HFFc6 (cell line): Measurements from ENCODE around the gene CSF3. TPM values are rescaled to one million over a fixed set of nuclear protein-coding genes. Genes with fewer than 3 reads are reported as not detected.

Experiments
- DNase-seq: peaks from one replicate; pipeline ENCODE4 v3.0.0-alpha.2; 2018
- H3K27ac Mint-ChIP-seq: 2 replicates; pipeline ENCODE4 v1.8.0; 2020; ENCODE audit warnings: mild to moderate bottlenecking, mixed read lengths
- H3K27me3 Mint-ChIP-seq: 2 replicates; pipeline ENCODE4 v1.8.0; 2021; ENCODE audit warnings: mild to moderate bottlenecking, moderate library complexity, mixed read lengths; ENCODE audit not compliant: insufficient read depth
- H3K36me3 Mint-ChIP-seq: 2 replicates; pipeline ENCODE4 v1.8.0; 2021; ENCODE audit warnings: low read depth, mixed read lengths
- H3K4me1 Mint-ChIP-seq: 2 replicates; pipeline ENCODE4 v1.8.0; 2020; ENCODE audit warnings: low read depth, mixed read lengths
- H3K4me3 Mint-ChIP-seq: 2 replicates; pipeline ENCODE4 v1.8.0; 2020; ENCODE audit warnings: mild to moderate bottlenecking, moderate library complexity, mixed read lengths
- H3K9me3 Mint-ChIP-seq: 2 replicates; pipeline ENCODE4 v1.8.0; 2020; ENCODE audit warnings: mild to moderate bottlenecking, mixed read lengths
- CTCF ChIP-seq: fragments of 200-600 bp; sonication (generic); IDR thresholded peaks from 2 replicates; pipeline ENCODE4 v1.5.0; 2021; ENCODE audit warnings: antibody characterized with exemption, mild to moderate bottlenecking
- total RNA-seq, 6 experiments: library from RNA; stranded (reverse); fragmentation: NEBNext Ultra II Directional; extraction: Animal tissue kit (Norgen Biotek cat#: 25700); gene quantifications; 2 replicates in 1 of 6; 3 replicates in 5 of 6; pipeline ENCODE4 v1.2.3, GENCODE V29; 2021

CSF3 gene
- total RNA-seq, 6 experiments from 2014 or later, result 0.31 to 0.59 (median 0.48) TPM; not detected in 1

- Mint-ChIP-seq H3K27ac (peak overlapping the region; percentile 91), H3K4me1 (peaks cover 36% of the 10 kb centered on the region), H3K36me3 (peaks cover 18% of the 10 kb centered on the region), H3K4me3 (peak overlapping the region; percentile 98), H3K9me3 (no peaks in the 10 kb centered on the region), H3K27me3 (no peaks in the 10 kb centered on the region; the same call in 1 of the 2 replicates)
- DNase-seq, result no peak
- TF ChIP-seq CTCF, result no peak
Measured at GRCh38 chr17:39981766-39982375, 33.4 kb upstream of the CSF3 start.

- Mint-ChIP-seq H3K4me3 (no peak overlapping the region; the same call in 1 of the 2 replicates), H3K36me3 (peaks cover 41% of the 10 kb centered on the region), H3K27me3 (no peaks in the 10 kb centered on the region; the same call in 1 of the 2 replicates), H3K4me1 (no peaks in the 10 kb centered on the region; the same call in 1 of the 2 replicates), H3K27ac (no peak overlapping the region), H3K9me3 (no peaks in the 10 kb centered on the region)
- no peak for TF ChIP-seq CTCF
- no peak for DNase-seq
Measured at GRCh38 chr17:39988206-39988810, 26.9 kb upstream of the CSF3 start.

GRCh38 chr17:39994448-39994847 is 20.8 kb upstream of the CSF3 start:
- TF ChIP-seq CTCF, result no peak
- Mint-ChIP-seq H3K27me3 (no peaks in the 10 kb centered on the region; the same call in 1 of the 2 replicates), H3K4me1 (peaks cover 10% of the 10 kb centered on the region; the same call in 1 of the 2 replicates), H3K9me3 (no peaks in the 10 kb centered on the region), H3K4me3 (no peak overlapping the region), H3K36me3 (peaks cover 49% of the 10 kb centered on the region), H3K27ac (no peak overlapping the region)
- no peak for DNase-seq

GRCh38 chr17:39995438-39995837 is 19.8 kb upstream of the CSF3 start:
- H3K27me3 Mint-ChIP-seq, result no peaks in the 10 kb centered on the region; the same call in 1 of the 2 replicates
- no peaks in the 10 kb centered on the region for H3K9me3 Mint-ChIP-seq
- no peak overlapping the region for H3K27ac Mint-ChIP-seq
- peaks cover 10% of the 10 kb centered on the region; the same call in 1 of the 2 replicates for H3K4me1 Mint-ChIP-seq
- TF ChIP-seq CTCF, result no peak
- no peak for DNase-seq
- no peak overlapping the region for H3K4me3 Mint-ChIP-seq
- peaks cover 44% of the 10 kb centered on the region for H3K36me3 Mint-ChIP-seq

- Mint-ChIP-seq H3K27me3 (no peaks in the 10 kb centered on the region; the same call in 1 of the 2 replicates), H3K27ac (no peak overlapping the region), H3K4me3 (no peak overlapping the region), H3K9me3 (no peaks in the 10 kb centered on the region), H3K36me3 (peaks cover 44% of the 10 kb centered on the region), H3K4me1 (peaks cover 10% of the 10 kb centered on the region; the same call in 1 of the 2 replicates)
- TF ChIP-seq CTCF, result no peak
- no peak for DNase-seq
Measured at GRCh38 chr17:39996162-39996561, 19.1 kb upstream of the CSF3 start.
